ENCODE measurements around the gene TNFRSF25.
"Not testable (repeated sequence)": the region's sequence is repeated elsewhere in the genome, so short reads cannot be mapped to it uniquely, and the experiment has no call there.

The TNFRSF25 gene

DNA sequence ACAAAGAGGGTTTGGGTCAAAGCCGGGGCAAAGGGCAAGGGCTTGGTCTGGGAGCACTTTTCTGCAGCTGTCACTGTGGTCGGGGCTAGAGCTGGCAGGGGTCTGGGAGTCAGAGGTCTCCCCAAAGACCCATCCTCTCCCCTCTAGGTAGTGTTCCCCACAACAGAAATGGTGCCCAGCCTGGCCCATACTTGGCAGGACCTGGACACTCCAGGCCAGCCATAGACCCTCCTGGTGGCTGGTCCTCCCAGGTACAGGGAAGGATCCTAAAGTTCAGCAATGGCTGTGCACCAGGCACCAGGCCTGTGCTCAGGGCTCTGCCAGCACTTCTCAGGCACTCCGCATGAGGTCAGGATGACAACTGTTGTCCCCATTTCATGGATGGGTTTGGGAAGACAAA, 30.4 kb downstream of the TNFRSF25 start:
- no peak for DNase-seq (ENCODE audit: low read depth in 1 of 2, low spot score in 1 of 2)
- in situ Hi-C loops (cut with HindIII; ENCODE audit: low pct_unique_long_range_greater_than_20kb, low sequenced_read_pairs): no loop called here
- no peak for TF ChIP-seq JUND (IDR thresholded peaks at IDR 0.05; ENCODE audit: low read depth)

DNA sequence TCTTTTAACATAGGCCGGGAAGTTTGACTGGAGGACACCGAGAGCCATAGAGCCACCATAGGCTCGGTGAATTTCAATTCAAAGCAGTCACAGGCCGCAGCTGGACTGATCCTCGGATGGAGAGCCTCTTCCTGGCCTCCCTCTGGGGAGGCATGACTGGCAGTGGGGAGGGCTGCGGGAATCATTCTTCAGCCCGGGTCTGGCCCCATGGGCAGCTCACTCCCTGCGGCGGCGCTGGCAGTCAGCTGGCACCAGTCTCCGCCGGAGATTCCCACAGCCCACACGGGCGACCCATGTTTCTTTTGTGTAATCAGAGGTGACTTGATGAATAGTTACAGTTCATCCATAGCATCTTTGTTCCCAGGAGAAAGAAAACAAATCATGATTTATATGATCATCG, 30.8 kb downstream of the TNFRSF25 start:
- no peak for TF ChIP-seq JUND (IDR thresholded peaks at IDR 0.05; ENCODE audit: low read depth)
- no peak for DNase-seq (ENCODE audit: low read depth in 1 of 2, low spot score in 1 of 2)
- in situ Hi-C loops (cut with HindIII; ENCODE audit: low pct_unique_long_range_greater_than_20kb, low sequenced_read_pairs): no loop called here

DNA sequence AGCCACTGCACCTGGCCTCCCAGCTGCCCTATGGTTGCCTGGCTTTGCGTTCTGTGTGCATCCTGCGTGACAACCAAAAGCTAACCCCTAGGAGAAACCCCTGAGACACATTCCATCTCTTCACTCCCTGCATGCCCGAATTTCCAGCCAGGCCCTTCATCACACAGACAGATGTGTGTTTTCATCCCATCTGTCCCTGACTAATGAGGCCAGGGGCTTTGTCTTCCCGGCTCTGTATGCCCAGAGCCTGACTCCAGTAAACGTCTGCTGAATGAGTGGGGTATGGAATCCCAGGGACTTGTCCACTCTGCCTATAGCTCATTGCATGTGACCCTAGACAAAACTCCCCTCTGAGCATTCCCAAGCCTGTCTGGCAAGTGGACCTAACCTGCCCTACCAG, 31.8 kb downstream of the TNFRSF25 start:
- DNase-seq (ENCODE audit: low read depth in 1 of 2, low spot score in 1 of 2): no peak
- in situ Hi-C loops (cut with HindIII; ENCODE audit: low pct_unique_long_range_greater_than_20kb, low sequenced_read_pairs): no loop called here
- no peak for TF ChIP-seq JUND (IDR thresholded peaks at IDR 0.05; ENCODE audit: low read depth)

DNA sequence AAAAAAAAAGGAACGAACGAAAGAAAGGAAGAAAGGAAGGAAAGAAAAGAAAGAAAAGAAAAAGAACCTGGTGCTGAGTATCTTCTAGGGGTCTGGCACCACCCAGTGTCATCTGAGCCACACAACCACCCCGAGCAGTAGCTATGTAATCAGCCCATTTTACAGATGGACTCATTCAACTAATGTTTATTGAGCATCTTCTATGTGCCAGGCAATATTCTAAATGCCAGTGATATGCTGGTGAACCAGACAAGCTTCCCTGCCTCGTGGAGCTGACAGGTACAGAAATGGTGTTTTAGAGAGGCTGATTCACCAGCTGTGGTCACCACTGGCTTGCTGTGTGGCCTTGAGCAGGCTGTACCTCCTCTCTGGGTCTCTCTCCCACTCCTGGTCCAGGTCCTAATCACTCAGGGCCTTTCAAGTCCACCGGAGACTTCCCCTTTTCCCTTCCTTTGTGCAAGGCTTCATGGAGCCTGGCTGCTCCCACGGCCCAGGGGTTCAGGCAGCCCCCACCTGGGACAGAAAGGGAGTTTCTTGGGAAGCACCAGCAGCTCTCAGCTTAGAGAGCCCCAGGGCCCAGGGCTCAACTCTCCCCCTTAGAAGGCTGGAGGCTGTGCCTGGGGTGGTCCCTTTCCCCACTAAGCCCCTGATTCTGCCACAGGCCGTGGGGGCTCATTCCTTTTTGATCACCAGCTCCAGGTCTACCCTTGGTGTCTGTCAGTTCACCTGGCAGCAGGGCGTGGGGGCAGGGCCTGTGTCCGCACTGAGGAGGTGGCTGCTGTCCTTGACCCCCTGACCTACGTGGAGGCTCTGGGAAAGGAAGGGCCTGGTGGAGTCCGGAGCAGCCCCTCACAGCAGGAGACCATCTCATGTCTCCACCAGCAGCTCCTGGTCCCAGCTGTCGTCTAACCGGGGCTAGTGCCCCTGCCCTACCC, 34.1 kb downstream of the TNFRSF25 start:
- in situ Hi-C loops (cut with HindIII; ENCODE audit: low pct_unique_long_range_greater_than_20kb, low sequenced_read_pairs); DNase-seq (ENCODE audit: low read depth in 1 of 2, low spot score in 1 of 2): not testable (repeated sequence)

DNA sequence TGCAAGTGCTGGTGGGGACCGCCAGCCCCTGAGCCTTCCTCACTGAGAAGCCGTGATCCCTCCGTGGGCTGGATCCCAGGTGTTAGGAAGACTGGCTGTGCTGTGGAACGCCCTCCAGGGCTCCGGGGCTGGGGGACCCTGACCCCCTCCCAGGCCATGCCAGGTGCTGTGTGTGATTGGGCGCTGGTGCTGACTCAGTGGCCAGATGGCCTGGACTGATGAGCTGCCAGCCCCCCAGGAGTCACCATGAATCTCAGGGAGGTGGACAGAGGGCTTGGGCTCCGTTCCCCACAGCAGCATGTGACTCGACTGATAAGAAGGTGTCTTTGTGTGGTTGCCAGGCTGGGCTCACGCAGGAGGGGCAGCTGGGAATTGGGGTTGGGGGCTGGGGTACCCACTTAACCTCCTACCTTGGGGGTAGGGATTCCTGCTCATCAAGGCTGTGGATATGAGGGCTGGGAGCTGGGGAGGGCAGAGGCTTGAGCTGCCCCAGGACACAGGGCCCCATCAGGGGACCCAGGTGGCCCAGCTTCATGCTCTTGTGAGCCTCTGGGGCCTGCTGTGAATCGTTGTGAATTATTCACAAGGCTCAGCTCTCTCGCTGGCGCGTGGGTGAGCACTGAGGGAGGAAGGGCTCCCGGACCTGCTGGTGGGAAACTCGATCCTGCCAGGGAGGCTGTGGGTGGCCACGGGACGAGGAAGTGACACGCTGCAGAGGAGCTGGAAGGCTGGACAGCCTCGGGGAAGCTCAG, 36.1 kb downstream of the TNFRSF25 start:
- peak in 1 of 2 experiments; percentile 74 for DNase-seq (ENCODE audit: low read depth in 1 of 2, low spot score in 1 of 2)
- in situ Hi-C loops (cut with HindIII; ENCODE audit: low pct_unique_long_range_greater_than_20kb, low sequenced_read_pairs): not testable (repeated sequence)

DNA sequence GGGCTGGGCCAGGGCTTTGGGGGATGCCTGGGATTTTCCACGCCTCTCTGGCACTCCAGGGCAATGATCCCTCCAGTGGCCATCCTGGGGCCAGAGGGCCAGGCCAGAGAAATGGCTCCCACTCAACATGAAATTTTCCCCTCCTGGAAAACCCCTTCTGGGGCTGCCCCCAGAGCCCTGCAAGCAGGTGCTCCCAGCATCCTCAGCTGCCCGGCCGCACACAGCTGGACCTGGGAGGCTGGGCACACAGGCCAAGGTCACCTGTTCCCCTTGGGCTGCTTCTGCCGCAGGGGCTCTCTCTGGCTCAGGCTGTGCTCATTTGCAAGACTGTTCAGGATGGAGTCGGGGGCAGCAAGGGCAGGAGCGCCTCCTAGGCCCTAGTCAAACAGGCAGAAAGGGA, 37.5 kb downstream of the TNFRSF25 start:
- in situ Hi-C loops (cut with HindIII; ENCODE audit: low pct_unique_long_range_greater_than_20kb, low sequenced_read_pairs); DNase-seq (ENCODE audit: low read depth in 1 of 2, low spot score in 1 of 2): not testable (repeated sequence)

DNA sequence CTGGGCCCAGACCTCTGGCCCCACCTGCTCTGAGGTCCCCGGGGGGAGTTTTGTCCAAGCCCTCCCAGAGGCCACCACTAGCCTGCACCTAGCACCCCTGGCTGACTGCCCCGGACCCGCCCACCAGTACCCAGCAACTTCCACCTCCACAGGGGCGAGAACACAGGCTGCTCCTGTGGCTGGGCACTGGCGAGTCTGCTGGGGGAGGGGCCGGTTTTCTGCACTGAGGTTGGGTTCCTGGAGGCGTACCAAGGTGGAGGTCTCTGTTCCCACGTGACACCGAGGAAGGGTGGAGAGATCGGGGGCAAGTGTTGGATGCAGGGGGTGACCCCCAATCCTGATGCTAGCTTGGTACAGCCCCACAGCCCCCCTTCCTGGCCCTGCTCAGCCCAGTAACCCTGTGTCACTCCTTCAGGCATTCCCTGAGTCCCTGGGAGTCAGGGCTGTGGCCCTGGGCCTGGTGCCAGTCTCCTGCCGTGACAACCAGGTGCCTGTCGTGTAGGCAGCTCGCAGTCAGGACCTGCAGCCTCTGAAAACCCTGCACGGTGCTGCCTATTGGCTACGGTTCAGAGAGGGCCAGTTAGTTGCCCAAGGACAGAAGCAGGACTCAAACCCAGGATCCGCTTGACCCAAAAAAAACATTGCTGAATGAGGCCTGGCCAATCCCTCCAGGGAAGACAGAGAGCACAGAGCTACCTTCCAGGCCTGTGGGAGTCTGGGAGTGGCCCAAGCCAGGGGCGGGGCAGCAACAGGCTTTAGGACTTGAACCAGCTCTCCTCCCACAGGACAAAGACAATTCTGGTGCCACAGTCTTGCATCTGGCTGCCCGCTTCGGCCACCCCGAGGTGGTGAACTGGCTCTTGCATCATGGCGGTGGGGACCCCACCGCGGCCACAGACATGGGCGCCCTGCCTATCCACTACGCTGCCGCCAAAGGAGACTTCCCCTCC, 38.3 kb downstream of the TNFRSF25 start:
- peak in 1 of 2 experiments; percentile 94 for DNase-seq (ENCODE audit: low read depth in 1 of 2, low spot score in 1 of 2)
- no peak for TF ChIP-seq JUND (IDR thresholded peaks at IDR 0.05; ENCODE audit: low read depth)
- in situ Hi-C loops (cut with HindIII; ENCODE audit: low pct_unique_long_range_greater_than_20kb, low sequenced_read_pairs): no loop called here

DNA sequence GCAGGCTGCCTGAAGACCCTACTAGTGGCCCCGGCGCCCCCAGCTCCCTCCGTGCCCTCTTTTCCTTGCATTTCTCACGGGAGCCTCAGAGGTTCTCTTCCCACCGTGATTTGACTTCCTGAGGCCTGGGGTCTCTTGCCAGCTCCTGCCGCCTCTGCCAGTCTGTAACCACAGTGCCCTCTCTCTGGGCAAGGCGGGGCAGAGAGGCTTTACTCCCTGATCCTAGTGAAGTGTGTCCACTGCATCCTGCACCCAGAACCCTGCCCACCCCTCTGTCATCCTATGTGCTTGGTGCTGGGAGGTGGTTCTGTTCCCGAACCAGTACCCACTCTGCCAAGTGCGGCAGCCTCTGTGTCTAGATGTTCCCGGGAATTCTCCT, 39.0 kb downstream of the TNFRSF25 start:
- DNase-seq (ENCODE audit: low read depth in 1 of 2, low spot score in 1 of 2): no peak
- in situ Hi-C loops (cut with HindIII; ENCODE audit: low pct_unique_long_range_greater_than_20kb, low sequenced_read_pairs): no loop called here
- no peak for TF ChIP-seq JUND (IDR thresholded peaks at IDR 0.05; ENCODE audit: low read depth)

DNA sequence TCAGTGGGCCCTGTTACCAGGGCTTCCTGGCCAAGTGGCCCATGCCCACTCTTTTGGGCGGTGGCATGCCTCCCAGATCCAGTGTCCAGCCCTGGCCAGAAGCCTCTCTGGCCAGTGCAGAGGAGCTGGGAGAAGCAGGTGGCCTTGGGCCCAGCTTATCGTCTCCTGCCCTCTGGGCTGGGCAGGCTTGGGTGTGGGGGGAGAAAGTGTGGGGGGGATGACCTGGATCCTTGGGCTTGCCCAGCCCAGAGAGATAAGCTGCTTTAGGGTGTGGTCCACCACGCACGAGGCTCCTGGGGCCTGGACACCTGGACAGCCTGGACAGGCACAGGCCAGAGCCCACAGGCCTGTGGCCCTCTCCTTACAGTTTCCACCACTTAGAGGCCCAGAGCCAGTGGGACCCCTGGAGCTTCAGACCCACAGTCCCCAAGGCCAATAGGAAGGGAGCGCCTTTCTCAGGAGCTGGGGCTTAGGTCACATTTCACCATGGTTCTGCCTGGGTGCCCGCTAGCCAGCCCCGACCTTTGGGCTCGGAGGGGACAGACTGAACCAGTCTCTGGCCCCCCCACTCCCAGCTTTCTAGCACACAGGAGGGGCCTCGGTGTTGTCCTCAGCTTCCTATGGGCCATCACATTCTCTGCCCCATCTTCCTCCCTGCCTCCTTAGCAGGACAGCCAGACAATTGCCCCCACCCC, 39.5 kb downstream of the TNFRSF25 start:
- TF ChIP-seq JUND (IDR thresholded peaks at IDR 0.05; ENCODE audit: low read depth): no peak
- in situ Hi-C loops (cut with HindIII; ENCODE audit: low pct_unique_long_range_greater_than_20kb, low sequenced_read_pairs): no loop called here
- DNase-seq (ENCODE audit: low read depth in 1 of 2, low spot score in 1 of 2): no peak

DNA sequence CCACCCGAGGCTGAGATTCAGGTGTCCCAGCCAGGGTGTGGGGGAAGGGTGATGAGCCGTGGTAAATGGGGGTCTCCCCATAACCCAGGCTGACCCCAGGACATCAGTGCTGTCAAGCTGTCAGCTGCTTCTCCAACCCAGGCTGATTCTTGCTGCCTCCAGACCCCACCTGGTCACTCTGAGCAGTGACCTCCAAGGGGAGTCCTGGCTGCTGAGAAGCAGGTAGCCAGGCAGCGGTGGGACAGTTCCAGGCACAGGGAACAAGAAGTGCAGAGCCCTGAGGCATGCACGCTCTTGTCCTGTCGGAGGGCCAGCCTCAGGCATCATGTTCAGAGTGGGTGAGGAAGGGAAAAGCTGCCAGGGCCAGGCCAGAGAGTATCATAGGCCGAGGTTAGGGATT, 40.3 kb downstream of the TNFRSF25 start:
- no peak for DNase-seq (ENCODE audit: low read depth in 1 of 2, low spot score in 1 of 2)
- in situ Hi-C loops (cut with HindIII; ENCODE audit: low pct_unique_long_range_greater_than_20kb, low sequenced_read_pairs): no loop called here
- TF ChIP-seq JUND (IDR thresholded peaks at IDR 0.05; ENCODE audit: low read depth): no peak

DNA sequence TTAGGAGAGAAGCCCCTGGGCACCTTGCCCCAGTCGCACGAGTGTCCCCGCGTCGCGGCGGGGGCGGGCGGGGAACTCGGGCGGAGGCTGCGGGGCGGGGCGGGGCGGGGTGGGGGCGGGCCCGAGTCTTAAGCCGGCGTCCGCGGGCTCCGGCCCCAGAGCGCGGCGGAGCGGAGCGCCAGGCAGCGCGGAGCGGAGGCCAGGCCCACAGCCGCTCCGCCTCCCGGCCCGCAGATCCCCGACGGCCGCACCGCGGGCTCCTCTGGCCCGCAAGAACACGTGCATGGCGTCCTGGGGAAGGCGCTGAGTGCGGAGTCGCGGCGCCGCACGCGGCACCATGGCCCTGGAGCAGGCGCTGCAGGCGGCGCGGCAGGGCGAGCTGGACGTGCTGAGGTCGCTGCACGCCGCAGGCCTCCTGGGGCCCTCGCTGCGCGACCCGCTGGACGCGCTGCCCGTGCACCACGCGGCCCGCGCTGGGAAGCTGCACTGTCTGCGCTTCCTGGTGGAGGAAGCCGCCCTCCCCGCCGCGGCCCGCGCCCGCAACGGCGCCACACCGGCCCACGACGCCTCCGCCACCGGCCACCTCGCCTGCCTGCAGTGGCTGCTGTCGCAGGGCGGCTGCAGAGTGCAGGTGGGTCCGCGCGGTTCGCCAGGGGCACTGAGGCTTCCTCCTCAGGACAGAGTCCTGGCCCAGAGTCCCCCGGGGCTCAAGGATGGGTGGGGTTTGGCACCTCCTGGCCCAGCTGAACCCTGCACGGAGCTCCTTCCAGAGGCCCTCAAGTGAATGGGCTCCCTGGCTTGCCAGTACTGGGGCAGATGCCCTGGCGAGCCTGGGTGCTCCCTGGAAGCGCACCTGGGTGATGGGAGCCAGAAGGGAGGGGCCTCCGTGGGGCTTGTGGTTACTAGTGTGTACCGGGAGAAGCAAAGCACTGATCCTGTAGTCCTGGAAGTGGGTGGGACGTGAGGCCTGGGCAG, 41.1 kb downstream of the TNFRSF25 start, which contains the start of gene ESPN:
Gene ESPN (plus strand): TSS at position 158 of the 975 bp plus-strand sequence. CDS start 180 bp downstream, at position 338.
- in situ Hi-C loops (cut with HindIII; ENCODE audit: low pct_unique_long_range_greater_than_20kb, low sequenced_read_pairs): no loop called here
- DNase-seq (ENCODE audit: low read depth in 1 of 2, low spot score in 1 of 2): peak; percentile 61 to 74
- no peak for TF ChIP-seq JUND (IDR thresholded peaks at IDR 0.05; ENCODE audit: low read depth)

All from T47D (cell line).